Measurements from ENCODE around the gene NMT1. TPM values are rescaled to one million over a fixed set of nuclear protein-coding genes. Genes with fewer than 3 reads are reported as not detected.

NMT1 gene
- total and polyA plus RNA-seq, 2 of the 13 experiments (the other 11 are each of a cell fraction or from before 2014, with no cell fraction given), result 75.7 to 142 TPM

- TF ChIP-seq ZHX2 (IDR thresholded peaks at IDR 0.05; ENCODE audit: low read depth), result no peak
- 0 out of 2 replicates have a peak, but pooled peaks have one; percentile 44 for TF ChIP-seq ZHX2 (CRISPR knock-in tag; IDR thresholded peaks at IDR 0.05; ENCODE audit: borderline replicate concordance)
- TF ChIP-seq KLF12 (CRISPR knock-in tag; IDR thresholded peaks at IDR 0.05; ENCODE audit: borderline replicate concordance), result no peak; the same call in 1 of the 2 replicates
- TF ChIP-seq ZNF772 (CRISPR knock-in tag; IDR thresholded peaks at IDR 0.05), result peak; percentile 40
- no peak for TF ChIP-seq ZBTB14 (CRISPR knock-in tag; IDR thresholded peaks at IDR 0.05)
- TF ChIP-seq TFAP4 (IDR thresholded peaks at IDR 0.05; ENCODE audit: borderline replicate concordance, low read depth), result 0 out of 2 replicates have a peak, but pooled peaks have one; percentile 12
- 0 out of 2 replicates have a peak, but pooled peaks have one; percentile 58 for TF ChIP-seq HES4 (CRISPR knock-in tag; IDR thresholded peaks at IDR 0.05; ENCODE audit: borderline replicate concordance)
- TF ChIP-seq ZNF713 (CRISPR knock-in tag; IDR thresholded peaks at IDR 0.05), result no peak
- no peak for TF ChIP-seq ZNF317 (CRISPR knock-in tag; IDR thresholded peaks at IDR 0.05)
- TF ChIP-seq ZNF558 (CRISPR knock-in tag; IDR thresholded peaks at IDR 0.05; ENCODE audit: borderline replicate concordance), result peak; percentile 81; the same call in 1 of the 2 replicates
- TF ChIP-seq GABPB1 (CRISPR knock-in tag; IDR thresholded peaks at IDR 0.05), result peak; percentile 12; the same call in 1 of the 2 replicates
- 0 out of 2 replicates have a peak, but pooled peaks have one; percentile 18 for TF ChIP-seq TBX3 (IDR thresholded peaks at IDR 0.05; ENCODE audit: borderline replicate concordance)
- 0 out of 2 replicates have a peak, but pooled peaks have one; percentile 69 for TF ChIP-seq NFIB (CRISPR knock-in tag; IDR thresholded peaks at IDR 0.05; ENCODE audit: borderline replicate concordance)
- peak; percentile 84 for TF ChIP-seq ZBTB7B (CRISPR knock-in tag; IDR thresholded peaks at IDR 0.05)
- TF ChIP-seq CREB1 (IDR thresholded peaks at IDR 0.05), result peak; percentile 64; the same call in 1 of the 2 replicates
- TF ChIP-seq CREB1 (CRISPR knock-in tag; IDR thresholded peaks at IDR 0.05), result no peak
- no peak for TF ChIP-seq SP5 (CRISPR knock-in tag; IDR thresholded peaks at IDR 0.05; ENCODE audit: borderline replicate concordance, low read depth)
- TF ChIP-seq, protein P1, sequence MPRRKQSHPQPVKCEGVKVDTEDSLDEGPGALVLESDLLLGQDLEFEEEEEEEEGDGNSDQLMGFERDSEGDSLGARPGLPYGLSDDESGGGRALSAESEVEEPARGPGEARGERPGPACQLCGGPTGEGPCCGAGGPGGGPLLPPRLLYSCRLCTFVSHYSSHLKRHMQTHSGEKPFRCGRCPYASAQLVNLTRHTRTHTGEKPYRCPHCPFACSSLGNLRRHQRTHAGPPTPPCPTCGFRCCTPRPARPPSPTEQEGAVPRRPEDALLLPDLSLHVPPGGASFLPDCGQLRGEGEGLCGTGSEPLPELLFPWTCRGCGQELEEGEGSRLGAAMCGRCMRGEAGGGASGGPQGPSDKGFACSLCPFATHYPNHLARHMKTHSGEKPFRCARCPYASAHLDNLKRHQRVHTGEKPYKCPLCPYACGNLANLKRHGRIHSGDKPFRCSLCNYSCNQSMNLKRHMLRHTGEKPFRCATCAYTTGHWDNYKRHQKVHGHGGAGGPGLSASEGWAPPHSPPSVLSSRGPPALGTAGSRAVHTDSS (CRISPR knock-in tag; conservative IDR thresholded peaks at IDR 0.05), result 0 out of 2 replicates have a peak, but pooled peaks have one; percentile 19
- 0 out of 2 replicates have a peak, but pooled peaks have one; percentile 6 for TF ChIP-seq ZNF441 (CRISPR knock-in tag; IDR thresholded peaks at IDR 0.05; ENCODE audit: borderline replicate concordance)
- TF ChIP-seq LBX2 (CRISPR knock-in tag; IDR thresholded peaks at IDR 0.05; ENCODE audit: borderline replicate concordance), result no peak
Observed at GRCh38 chr17:45147581-45148182, 86.6 kb downstream of the NMT1 start (continued).

Measured in HepG2 (cell line).